H9 (cell line): ENCODE measurements around the gene BLVRB. TPM values are rescaled to one million over a fixed set of nuclear protein-coding genes. Genes with fewer than 3 reads are reported as not detected.

Experiments used
- DNase-seq: peaks from one replicate; pipeline ENCODE4 v3.0.0-alpha.2; 2017
- H2AFZ ChIP-seq: one replicate; pipeline ENCODE4 v1.6.1; 2013; ENCODE audit warnings: mild to moderate bottlenecking, low read length, control low read depth, moderate library complexity
- H2AK5ac ChIP-seq: 2 replicates; pipeline ENCODE4 v1.6.1; 2013; ENCODE audit warnings: low read length, control low read depth, mixed read lengths; ENCODE audit not compliant: insufficient read length
- H2BK120ac ChIP-seq: one replicate; pipeline ENCODE4 v1.6.1; 2013; ENCODE audit warnings: low read depth, mild to moderate bottlenecking, low read length, control low read depth, inconsistent platforms; ENCODE audit not compliant: poor library complexity, severe bottlenecking
- H2BK12ac ChIP-seq: 2 replicates; pipeline ENCODE4 v1.6.1; 2013; ENCODE audit warnings: low read length, control low read depth, mixed read lengths, low read depth; ENCODE audit not compliant: insufficient read length
- H2BK15ac ChIP-seq: 2 replicates; pipeline ENCODE4 v1.6.1; 2013; ENCODE audit warnings: low read depth, low read length, control low read depth
- H2BK20ac ChIP-seq: one replicate; pipeline ENCODE4 v1.6.1; 2013; ENCODE audit warnings: low read depth, mild to moderate bottlenecking, low read length, control low read depth, inconsistent platforms; ENCODE audit not compliant: poor library complexity, severe bottlenecking
- H2BK5ac ChIP-seq: 2 replicates; pipeline ENCODE4 v1.6.1; 2013; ENCODE audit warnings: low read length, control low read depth, mixed read lengths; ENCODE audit not compliant: insufficient read length
- H3K14ac ChIP-seq: 2 replicates; pipeline ENCODE4 v1.6.1; 2013; ENCODE audit warnings: low read length, control low read depth; ENCODE audit not compliant: insufficient read depth
- H3K18ac ChIP-seq: 2 replicates; pipeline ENCODE4 v1.6.1; 2013; ENCODE audit warnings: low read depth, mild to moderate bottlenecking, mixed read lengths, low read length, control low read depth; ENCODE audit not compliant: insufficient read length
- H3K23ac ChIP-seq: 2 replicates; pipeline ENCODE4 v1.6.1; 2013; ENCODE audit warnings: low read length, control low read depth, mixed read lengths, low read depth; ENCODE audit not compliant: insufficient read length
- H3K23me2 ChIP-seq: 2 replicates; pipeline ENCODE4 v1.6.1; 2013; ENCODE audit warnings: low read depth, mild to moderate bottlenecking, mixed read lengths, low read length, control low read depth; ENCODE audit not compliant: insufficient read length, poor library complexity, severe bottlenecking
- H3K27ac ChIP-seq: 2 replicates; pipeline ENCODE4 v1.5.1; 2013; ENCODE audit warnings: low read length, control low read depth, mixed read lengths, low read depth; ENCODE audit not compliant: insufficient read length
- H3K27me3 ChIP-seq: 2 replicates; pipeline ENCODE4 v1.6.1; 2013; ENCODE audit warnings: low read length, control low read depth, inconsistent platforms; ENCODE audit not compliant: insufficient read depth
- H3K4ac ChIP-seq: 2 replicates; pipeline ENCODE4 v1.6.1; 2013; ENCODE audit warnings: low read depth, mild to moderate bottlenecking, control low read depth, inconsistent platforms, low read length, moderate library complexity
- H3K4me1 ChIP-seq: 2 replicates; pipeline ENCODE4 v1.6.1; 2013; ENCODE audit warnings: low read length, control low read depth, inconsistent platforms; ENCODE audit not compliant: insufficient read depth
- H3K4me2 ChIP-seq: 2 replicates; pipeline ENCODE4 v1.6.1; 2013; ENCODE audit warnings: low read length, control low read depth, mixed read lengths; ENCODE audit not compliant: insufficient read length, insufficient read depth
- H3K56ac ChIP-seq: 2 replicates; pipeline ENCODE4 v1.6.1; 2013; ENCODE audit warnings: low read depth, mild to moderate bottlenecking, mixed read lengths, low read length, control low read depth; ENCODE audit not compliant: insufficient read length
- H3K79me1 ChIP-seq: 2 replicates; pipeline ENCODE4 v1.6.1; 2013; ENCODE audit warnings: low read depth, mild to moderate bottlenecking, moderate library complexity, low read length, control low read depth, inconsistent platforms; ENCODE audit not compliant: insufficient read depth, poor library complexity, severe bottlenecking
- H3K79me2 ChIP-seq: 2 replicates; pipeline ENCODE4 v1.6.1; 2013; ENCODE audit warnings: low read length, control low read depth, inconsistent platforms; ENCODE audit not compliant: insufficient read depth
- H3K9ac ChIP-seq: 2 replicates; pipeline ENCODE4 v1.6.1; 2013; ENCODE audit warnings: low read length, control low read depth, mixed read lengths; ENCODE audit not compliant: insufficient read length; ENCODE audit errors: extremely low read depth
- H3K9me3 ChIP-seq: one replicate; pipeline ENCODE4 v1.6.1; 2013; ENCODE audit warnings: low read depth, low read length, inconsistent platforms; ENCODE audit not compliant: control insufficient read depth
- H3T11ph ChIP-seq: one replicate; pipeline ENCODE4 v1.6.1; 2013; ENCODE audit warnings: mild to moderate bottlenecking, low read length, control low read depth, inconsistent platforms
- H4K20me1 ChIP-seq: one replicate; pipeline ENCODE4 v1.6.1; 2013; ENCODE audit not compliant: control insufficient read depth, insufficient read length, insufficient read depth
- H4K5ac ChIP-seq: 2 replicates; pipeline ENCODE4 v1.6.1; 2013; ENCODE audit warnings: low read depth, mild to moderate bottlenecking, mixed read lengths, low read length, control low read depth; ENCODE audit not compliant: insufficient read length
- H4K8ac ChIP-seq: replicated peaks from 2 replicates; pipeline ENCODE4 v1.6.1; 2013; ENCODE audit warnings: low read length, control low read depth, mixed read lengths, low read depth; ENCODE audit not compliant: insufficient read length
- H4K91ac ChIP-seq: 2 replicates; pipeline ENCODE4 v1.6.1; 2013; ENCODE audit warnings: low read depth, mild to moderate bottlenecking, moderate library complexity, mixed read lengths, low read length, control low read depth; ENCODE audit not compliant: insufficient read length
- H3K27ac Mint-ChIP-seq, 3 experiments: 2 replicates in 2 of 3; 3 replicates in 1 of 3; pipeline ENCODE4 v1.8.0; 2020 to 2021; ENCODE audit warnings: mixed read lengths in 3 of 3, mild to moderate bottlenecking in 1 of 3, moderate library complexity in 1 of 3
- H3K27me3 Mint-ChIP-seq: 2 replicates; pipeline ENCODE4 v1.8.0; 2021; ENCODE audit warnings: low read depth, mild to moderate bottlenecking, moderate library complexity, mixed read lengths
- H3K36me3 Mint-ChIP-seq, 3 experiments: 2 replicates in 2 of 3; 3 replicates in 1 of 3; pipeline ENCODE4 v1.8.0; 2020 to 2021; ENCODE audit warnings: low read depth in 3 of 3, mixed read lengths in 3 of 3; ENCODE audit not compliant: insufficient read depth in 1 of 3
- H3K4me1 Mint-ChIP-seq, 2 experiments: 2 replicates each; pipeline ENCODE4 v1.8.0; 2020; ENCODE audit warnings: mixed read lengths in 2 of 2
- H3K4me3 Mint-ChIP-seq, 2 experiments: 2 replicates in 1 of 2; 3 replicates in 1 of 2; pipeline ENCODE4 v1.8.0; 2020 to 2021; ENCODE audit warnings: mild to moderate bottlenecking in 2 of 2, mixed read lengths in 2 of 2, moderate library complexity in 1 of 2
- H3K9me3 Mint-ChIP-seq, 2 experiments: 2 replicates in 1 of 2; 3 replicates in 1 of 2; pipeline ENCODE4 v1.8.0; 2020; ENCODE audit warnings: mild to moderate bottlenecking in 2 of 2, mixed read lengths in 2 of 2, moderate library complexity in 1 of 2
- CTCF ChIP-seq: fragments of 200-600 bp; sonication (generic); conservative IDR thresholded peaks from 3 replicates; pipeline ENCODE4 v1.8.0; 2021; ENCODE audit warnings: antibody characterized with exemption, mild to moderate bottlenecking
- WGBS: extraction: QIAGEN DNeasy Blood & Tissue Kit; methylation state at CpG from one replicate; pipeline ENCODE4 v1.1.7; 2013; ENCODE audit warnings: missing lambda C conversion rate, low lambda C conversion rate, mixed read lengths; ENCODE audit not compliant: insufficient read length; ENCODE audit errors: extremely low coverage; 5-methylcytosine and 5-hydroxymethylcytosine counted together
- total RNA-seq: library from RNA; stranded (reverse); gene quantifications from 2 replicates; pipeline ENCODE4 v1.2.1, GENCODE V29; 2021

Gene BLVRB
- total RNA-seq, 1 experiment from 2014 or later = 27.9 TPM

GRCh38 chr19:40444825-40445312 lies 20.7 kb downstream of the BLVRB start:
- peak overlapping the region; percentile 97 for H3K18ac ChIP-seq

More at GRCh38 chr19:40444825-40445312, 20.7 kb downstream of the BLVRB start:
- Histone ChIP-seq H3K4ac (no peak overlapping the region), H3K27me3 (no peaks in the 10 kb centered on the region), H2AFZ (peak overlapping the region; percentile 89), H3K56ac (no peak overlapping the region), H3K79me2 (peaks cover 4% of the 10 kb centered on the region; the same call in 1 of the 2 replicates), H3K79me1 (peaks cover 6% of the 10 kb centered on the region), H3K9me3 (no peaks in the 10 kb centered on the region), H2BK12ac (no peak overlapping the region), H4K20me1 (no peaks in the 10 kb centered on the region), H2BK20ac (no peak overlapping the region), H4K91ac (no peak overlapping the region), H3K9ac (peak overlapping the region; percentile 77), H3K23me2 (peaks cover 3% of the 10 kb centered on the region), H2BK15ac (no peak overlapping the region), H2AK5ac (no peak overlapping the region), H3K14ac (peak overlapping the region; percentile 98; the same call in 1 of the 2 replicates), H2BK5ac (no peak overlapping the region), H3K23ac (no peak overlapping the region), H3K27ac (peak overlapping the region; percentile 67), H3T11ph (no peak overlapping the region), H4K5ac (no peak overlapping the region), H4K8ac (no peak overlapping the region), H3K4me1 (no peaks in the 10 kb centered on the region), H2BK120ac (no peak overlapping the region), H3K4me2 (peak overlapping the region; percentile 96)
- Mint-ChIP-seq H3K4me3 (peak overlapping the region; percentile 91 to 96), H3K27ac (peak overlapping the region; percentile 91 to 98 (median 98)), H3K4me1 (peaks cover 24 to 28% of the 10 kb centered on the region in 2 experiments), H3K36me3 (peaks cover 15 to 36% (median 30%) of the 10 kb centered on the region in 3 experiments; a peak in 6 of 7 replicates), H3K9me3 (no peaks in the 10 kb centered on the region; a peak in 1 of 5 replicates), H3K27me3 (no peaks in the 10 kb centered on the region)
- no peak for DNase-seq
- WGBS = no CpG with 5 or more reads among the region's 18 CpGs
- peak; percentile 34; the same call in 2 of the 3 replicates for TF ChIP-seq CTCF
